Astrocyte of the cerebellum (primary cell): ENCODE measurements around the gene OSBPL8.

ENCODE experiments used
- DNase-seq: peaks from one replicate; pipeline ENCODE4 v3.0.0-alpha.2; 2011; ENCODE audit warnings: low read depth
- H3K4me3 ChIP-seq: 2 replicates; pipeline ENCODE4 v1.5.1; 2011; ENCODE audit warnings: mild to moderate bottlenecking, low read depth, low read length, moderate library complexity
- in situ Hi-C: cut with HindIII; loops from 2 replicates; pipeline ENCODE4 v1.10.0; 2017; ENCODE audit warnings: low sequenced_read_pairs
- TF ChIP-seq, protein P1 (sequence below): IDR thresholded peaks from 2 replicates; pipeline ENCODE4 v1.5.1; 2012; ENCODE audit warnings: low read length, low read depth, moderate library complexity, mild to moderate bottlenecking; ENCODE audit errors: missing control alignments

The OSBPL8 gene

DNA sequence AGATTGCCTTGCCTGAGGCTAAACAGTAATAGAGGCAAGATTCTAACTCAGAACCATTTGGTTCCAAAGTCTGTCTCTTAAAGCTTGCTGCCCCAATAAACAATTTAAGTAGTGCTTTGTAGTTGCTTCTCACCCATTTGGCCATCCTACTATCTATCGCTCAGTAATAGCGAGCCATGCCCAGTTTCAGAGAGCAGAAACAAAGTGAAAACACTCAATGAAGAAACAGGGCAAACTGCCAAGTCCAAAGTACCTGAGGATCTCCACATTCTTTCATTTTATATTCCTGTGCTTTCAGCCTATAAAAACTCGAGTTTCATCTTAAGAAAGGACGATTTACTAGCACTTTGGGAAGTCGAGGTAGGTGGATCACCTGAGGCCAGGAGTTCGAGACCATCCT lies 108.0 kb downstream of the OSBPL8 start:
- TF ChIP-seq, protein P1, sequence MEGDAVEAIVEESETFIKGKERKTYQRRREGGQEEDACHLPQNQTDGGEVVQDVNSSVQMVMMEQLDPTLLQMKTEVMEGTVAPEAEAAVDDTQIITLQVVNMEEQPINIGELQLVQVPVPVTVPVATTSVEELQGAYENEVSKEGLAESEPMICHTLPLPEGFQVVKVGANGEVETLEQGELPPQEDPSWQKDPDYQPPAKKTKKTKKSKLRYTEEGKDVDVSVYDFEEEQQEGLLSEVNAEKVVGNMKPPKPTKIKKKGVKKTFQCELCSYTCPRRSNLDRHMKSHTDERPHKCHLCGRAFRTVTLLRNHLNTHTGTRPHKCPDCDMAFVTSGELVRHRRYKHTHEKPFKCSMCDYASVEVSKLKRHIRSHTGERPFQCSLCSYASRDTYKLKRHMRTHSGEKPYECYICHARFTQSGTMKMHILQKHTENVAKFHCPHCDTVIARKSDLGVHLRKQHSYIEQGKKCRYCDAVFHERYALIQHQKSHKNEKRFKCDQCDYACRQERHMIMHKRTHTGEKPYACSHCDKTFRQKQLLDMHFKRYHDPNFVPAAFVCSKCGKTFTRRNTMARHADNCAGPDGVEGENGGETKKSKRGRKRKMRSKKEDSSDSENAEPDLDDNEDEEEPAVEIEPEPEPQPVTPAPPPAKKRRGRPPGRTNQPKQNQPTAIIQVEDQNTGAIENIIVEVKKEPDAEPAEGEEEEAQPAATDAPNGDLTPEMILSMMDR, result no peak
- in situ Hi-C loops, result no loop called here
- DNase-seq, result no peak
- H3K4me3 ChIP-seq, result no peak overlapping the region

DNA sequence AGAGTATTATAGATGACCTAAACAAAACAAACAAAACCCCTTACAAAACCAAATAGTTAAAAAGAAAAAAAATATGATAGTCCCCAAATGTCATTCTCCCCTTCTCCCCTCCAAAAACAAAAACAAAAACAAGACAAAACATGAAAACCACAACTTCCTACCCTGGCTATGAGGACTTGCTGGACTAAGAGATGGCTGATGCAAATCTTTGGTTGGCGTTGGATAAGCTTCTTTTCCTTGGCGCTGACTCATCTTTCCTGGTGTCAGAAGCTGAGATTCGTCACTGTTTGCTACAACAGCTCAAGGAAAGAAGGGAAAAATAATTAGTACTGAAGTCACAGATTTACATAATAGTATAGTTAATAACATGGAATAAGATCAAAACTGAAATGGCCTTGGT lies 108.9 kb downstream of the OSBPL8 start:
- no peak overlapping the region for H3K4me3 ChIP-seq
- in situ Hi-C loops, result no loop called here
- TF ChIP-seq, protein P1, result no peak
- DNase-seq, result peak; percentile 70

DNA sequence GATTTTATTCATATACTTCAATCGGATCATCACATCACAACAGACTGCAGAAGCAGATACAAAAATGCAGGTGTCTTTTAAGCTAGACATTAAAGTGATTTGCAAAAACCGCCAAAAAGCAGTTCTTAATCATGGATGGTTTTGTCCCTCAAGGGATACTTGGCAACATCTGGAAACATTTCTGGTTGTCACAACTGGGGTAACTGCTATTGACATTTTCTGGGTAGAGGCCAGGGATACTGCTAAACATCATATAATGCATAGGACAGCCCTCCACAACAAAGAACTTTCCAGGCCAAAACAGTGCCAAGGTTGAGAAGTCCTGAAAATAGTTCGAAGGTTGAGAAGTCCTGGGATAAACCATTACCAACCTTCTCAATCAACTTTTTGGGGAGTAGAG lies 109.6 kb downstream of the OSBPL8 start:
- H3K4me3 ChIP-seq, result no peak overlapping the region
- TF ChIP-seq, protein P1, result no peak
- no peak for DNase-seq
- in situ Hi-C loops, result no loop called here

DNA sequence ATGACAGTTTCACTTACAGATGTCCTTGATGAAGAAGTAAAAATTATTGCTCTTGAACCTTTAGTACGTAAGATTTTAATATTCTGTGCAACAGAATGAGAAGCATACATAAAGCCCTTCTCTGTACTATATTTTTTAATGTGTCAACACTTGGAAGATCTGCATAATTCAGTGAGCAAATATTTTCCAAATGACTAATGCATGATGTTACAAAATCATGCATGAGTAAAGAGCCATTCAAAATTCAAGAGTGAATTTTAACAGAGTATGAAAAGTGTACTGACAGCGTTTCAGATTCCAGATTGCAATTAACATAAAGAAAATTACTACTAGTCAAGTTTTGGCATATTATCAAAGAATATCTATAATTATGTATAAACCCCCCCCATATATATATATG lies 110.0 kb downstream of the OSBPL8 start:
- TF ChIP-seq, protein P1, result no peak
- DNase-seq, result no peak
- in situ Hi-C loops, result no loop called here
- no peak overlapping the region for H3K4me3 ChIP-seq

DNA sequence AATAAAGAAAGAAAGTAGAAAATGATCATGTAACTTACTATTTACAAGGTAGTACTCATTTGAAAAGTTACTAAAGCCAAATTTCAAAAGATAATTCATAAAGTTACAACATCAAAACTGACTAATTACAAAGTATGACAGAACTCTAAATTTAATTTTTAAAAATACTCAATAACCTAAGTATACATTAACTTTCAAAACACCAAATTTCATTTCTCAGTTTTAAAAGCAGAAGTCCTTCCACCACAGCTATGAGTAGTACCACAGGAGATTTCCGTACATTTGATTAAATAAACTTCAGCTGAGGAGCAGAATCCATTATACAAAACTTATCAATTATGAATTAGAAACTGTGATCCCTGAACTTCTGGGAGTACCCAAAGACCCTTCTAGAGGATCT lies 110.6 kb downstream of the OSBPL8 start:
- H3K4me3 ChIP-seq, result no peak overlapping the region
- DNase-seq, result no peak
- in situ Hi-C loops, result no loop called here
- TF ChIP-seq, protein P1, result no peak

DNA sequence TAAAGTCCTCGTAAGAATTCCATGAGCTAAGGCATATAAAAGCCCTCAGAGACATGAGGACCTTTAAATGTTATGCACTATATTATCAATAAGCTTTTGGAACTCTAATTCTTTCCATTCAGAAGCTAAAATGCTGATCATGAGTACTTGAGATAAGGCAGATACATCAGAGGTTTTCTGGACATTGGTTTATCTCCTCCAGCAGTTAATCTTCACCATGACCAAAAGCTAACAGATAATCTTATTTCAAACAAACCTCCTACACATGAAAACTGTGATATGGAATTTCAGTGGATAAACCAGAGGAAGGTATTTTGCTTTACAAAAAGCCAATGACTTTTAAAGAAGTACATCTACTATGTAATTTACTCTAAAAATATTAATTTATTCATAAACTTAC lies 113.5 kb downstream of the OSBPL8 start:
- in situ Hi-C loops, result no loop called here
- no peak for DNase-seq
- H3K4me3 ChIP-seq, result no peak overlapping the region
- TF ChIP-seq, protein P1, result no peak

DNA sequence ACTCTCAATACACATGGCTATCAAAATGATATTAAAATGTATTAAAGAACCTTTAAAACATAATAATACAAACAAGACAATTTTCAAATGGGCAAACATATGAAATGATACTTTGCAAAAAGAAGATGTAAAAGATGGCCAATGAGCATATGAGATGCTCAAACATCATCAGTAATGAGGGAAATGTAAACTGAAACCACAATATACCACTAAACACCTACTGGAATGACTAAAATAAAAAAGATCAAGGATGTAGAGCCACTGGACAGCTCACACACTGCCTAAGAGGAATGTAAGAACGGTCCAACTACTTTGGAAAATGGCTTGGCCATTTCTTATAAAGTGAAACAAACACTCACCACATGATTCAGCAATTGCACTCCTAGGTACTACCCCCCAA lies 114.1 kb downstream of the OSBPL8 start:
- H3K4me3 ChIP-seq, result no peak overlapping the region
- in situ Hi-C loops, result no loop called here
- DNase-seq, result no peak
- TF ChIP-seq, protein P1, result no peak
